MM.1S (cell line): Measurements from ENCODE around the gene RNF38.

Experiments
- CTCF ChIP-seq: fragments of 300-600 bp; sonication (generic); IDR thresholded peaks from 2 replicates; pipeline ENCODE4 v1.5.1; 2016; ENCODE audit warnings: antibody characterized with exemption, low read length, mixed read lengths
- EZH2 ChIP-seq: fragments of 300-600 bp; sonication (generic); optimal IDR thresholded peaks from 2 replicates; pipeline ENCODE3; 2017; ENCODE audit warnings: low read depth, mild to moderate bottlenecking, antibody characterized with exemption, low read length, mixed read lengths

- no peak for TF ChIP-seq CTCF
- TF ChIP-seq EZH2 = no peak
Measured at GRCh38 chr9:36416890-36417289, 16.8 kb upstream of the RNF38 start.
